ENCODE measurements around the gene EPB41.

Gene EPB41

GRCh38 chr1:28891256-28891655 lies 23.1 kb upstream of the EPB41 start:
- DNase-seq, result no peak

GRCh38 chr1:28893403-28894102 lies 20.8 kb upstream of the EPB41 start:
- no peak for DNase-seq

GRCh38 chr1:28894785-28895184 lies 19.6 kb upstream of the EPB41 start:
- no peak for DNase-seq

- no peak for DNase-seq
Observed at GRCh38 chr1:28895896-28896608, 18.3 kb upstream of the EPB41 start.

- no peak for DNase-seq
Observed at GRCh38 chr1:28896609-28896986, 17.8 kb upstream of the EPB41 start.

GRCh38 chr1:28897789-28898188 lies 16.6 kb upstream of the EPB41 start:
- no peak for DNase-seq

GRCh38 chr1:28898405-28898881 lies 15.9 kb upstream of the EPB41 start:
- no peak for DNase-seq

- no peak for DNase-seq
Observed at GRCh38 chr1:28899267-28899666, 15.1 kb upstream of the EPB41 start.

GRCh38 chr1:28900562-28900961 lies 13.8 kb upstream of the EPB41 start:
- no peak for DNase-seq

GRCh38 chr1:28902738-28903137 lies 11.6 kb upstream of the EPB41 start:
- no peak for DNase-seq

GRCh38 chr1:28905921-28906666 lies 8.3 kb upstream of the EPB41 start:
- no peak for DNase-seq

- no peak for DNase-seq
Observed at GRCh38 chr1:28909198-28909597, 5.2 kb upstream of the EPB41 start.

GRCh38 chr1:28910379-28911115 lies 3.8 kb upstream of the EPB41 start:
- DNase-seq, result no peak

GRCh38 chr1:28913786-28914227 lies 562 bp upstream of the EPB41 start:
- DNase-seq, result no peak

GRCh38 chr1:28915031-28915895 lies 894 bp downstream of the EPB41 start:
- DNase-seq, result peak; percentile 19 to 40

- peak in 1 of 2 experiments; percentile 17 for DNase-seq
Observed at GRCh38 chr1:28917757-28918118, 3.4 kb downstream of the EPB41 start.

- no peak for DNase-seq
Observed at GRCh38 chr1:28921286-28921869, 7.0 kb downstream of the EPB41 start.

GRCh38 chr1:28925350-28925891 lies 11.1 kb downstream of the EPB41 start:
- DNase-seq, result no peak

- DNase-seq, result peak in 1 of 2 experiments; percentile 29
Observed at GRCh38 chr1:28926629-28927265, 12.4 kb downstream of the EPB41 start.

GRCh38 chr1:28927266-28927647 lies 12.9 kb downstream of the EPB41 start:
- DNase-seq, result no peak
